22Rv1 (cell line): Measurements from ENCODE around the gene STPG2.

ENCODE experiments used
- CTCF ChIP-seq: fragments of 450-650 bp; IDR thresholded peaks from 2 replicates; pipeline ENCODE4 v1.5.1; 2017; ENCODE audit warnings: mild to moderate bottlenecking
- ZFX ChIP-seq: fragments of 450-650 bp; IDR thresholded peaks from 2 replicates; pipeline ENCODE4 v1.6.1; 2017; ENCODE audit warnings: antibody characterized with exemption, borderline replicate concordance

- TF ChIP-seq CTCF (no peak), ZFX (no peak)
These were observed 558.0 kb downstream of the STPG2 start for GRCh38 chr4:97585274-97585673.
